ENCODE results near the gene CHCHD3.

The CHCHD3 gene

DNA sequence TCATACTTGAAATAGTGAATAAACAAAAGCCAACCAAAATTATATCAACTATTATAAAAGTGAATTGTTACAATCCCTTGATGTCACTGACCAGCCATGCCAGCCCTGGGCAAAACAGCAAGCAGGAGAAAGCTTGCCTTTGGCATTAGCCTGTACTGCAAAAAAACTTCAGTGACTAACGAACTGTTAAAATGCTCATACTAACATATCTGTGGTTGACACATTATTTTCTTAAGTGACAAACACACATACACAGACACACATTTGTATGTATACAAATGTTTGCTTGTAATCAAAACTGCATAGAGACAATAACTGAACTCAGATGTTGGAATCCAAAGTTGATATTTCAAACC lies 29.5 kb downstream of the CHCHD3 start:
- no peaks in the 10 kb centered on the region for H3K9me3 ChIP-seq
- no peaks in the 10 kb centered on the region for H3K36me3 ChIP-seq
- no peaks in the 10 kb centered on the region for H3K27me3 ChIP-seq
- peaks cover 0 to 50% (median 38%) of the 10 kb centered on the region in 4 donors for H3K4me1 ChIP-seq
- DNase-seq = no peak
- H3K4me3 ChIP-seq = peak overlapping the region in 1 of 2 donors; percentile 12
- TF ChIP-seq, protein P1, sequence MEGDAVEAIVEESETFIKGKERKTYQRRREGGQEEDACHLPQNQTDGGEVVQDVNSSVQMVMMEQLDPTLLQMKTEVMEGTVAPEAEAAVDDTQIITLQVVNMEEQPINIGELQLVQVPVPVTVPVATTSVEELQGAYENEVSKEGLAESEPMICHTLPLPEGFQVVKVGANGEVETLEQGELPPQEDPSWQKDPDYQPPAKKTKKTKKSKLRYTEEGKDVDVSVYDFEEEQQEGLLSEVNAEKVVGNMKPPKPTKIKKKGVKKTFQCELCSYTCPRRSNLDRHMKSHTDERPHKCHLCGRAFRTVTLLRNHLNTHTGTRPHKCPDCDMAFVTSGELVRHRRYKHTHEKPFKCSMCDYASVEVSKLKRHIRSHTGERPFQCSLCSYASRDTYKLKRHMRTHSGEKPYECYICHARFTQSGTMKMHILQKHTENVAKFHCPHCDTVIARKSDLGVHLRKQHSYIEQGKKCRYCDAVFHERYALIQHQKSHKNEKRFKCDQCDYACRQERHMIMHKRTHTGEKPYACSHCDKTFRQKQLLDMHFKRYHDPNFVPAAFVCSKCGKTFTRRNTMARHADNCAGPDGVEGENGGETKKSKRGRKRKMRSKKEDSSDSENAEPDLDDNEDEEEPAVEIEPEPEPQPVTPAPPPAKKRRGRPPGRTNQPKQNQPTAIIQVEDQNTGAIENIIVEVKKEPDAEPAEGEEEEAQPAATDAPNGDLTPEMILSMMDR (IDR thresholded peaks at IDR 0.05) = no peak
- peak overlapping the region; percentile 72 to 73 for H3K27ac ChIP-seq
- intact Hi-C loops (cut with DNase I; ENCODE audit: low total_unique reads) = no loop called here

DNA sequence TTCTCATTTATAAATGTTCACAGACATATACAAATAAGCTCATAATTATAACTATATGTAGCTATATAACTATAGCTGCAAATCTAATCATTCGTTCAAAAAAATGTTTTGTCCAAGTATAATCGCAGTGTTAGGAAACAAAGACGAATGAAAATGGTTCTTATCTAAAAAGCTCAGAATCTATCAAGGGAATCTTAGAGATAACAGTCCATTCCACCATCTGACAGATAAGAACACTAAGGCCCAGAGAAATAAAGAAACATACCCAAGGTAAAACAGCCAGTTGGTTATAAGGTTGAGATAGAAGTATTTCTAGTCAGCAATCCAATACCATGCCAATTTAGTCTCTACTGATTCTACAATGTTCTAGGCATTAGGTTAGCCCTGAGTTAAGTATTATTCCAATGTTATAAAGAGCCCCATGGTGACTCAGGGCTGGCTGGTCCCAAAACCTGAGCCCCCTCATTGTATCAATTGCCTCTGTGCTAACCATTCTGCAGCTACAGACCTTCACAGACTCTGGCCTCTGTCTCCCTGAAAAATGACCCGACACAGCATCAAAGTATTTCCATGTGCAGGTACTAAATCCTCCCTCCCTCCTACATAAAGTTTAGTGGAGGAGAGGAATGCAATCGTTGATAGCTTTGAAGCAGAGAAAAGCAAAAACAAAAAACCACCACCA lies 30.0 kb downstream of the CHCHD3 start:
- Histone ChIP-seq H3K27ac (peak overlapping the region; percentile 72 to 73), H3K4me3 (no peak overlapping the region), H3K27me3 (no peaks in the 10 kb centered on the region), H3K9me3 (no peaks in the 10 kb centered on the region), H3K36me3 (no peaks in the 10 kb centered on the region), H3K4me1 (peaks cover 0 to 50% (median 38%) of the 10 kb centered on the region in 4 donors)
- TF ChIP-seq, protein P1 (IDR thresholded peaks at IDR 0.05) = no peak
- intact Hi-C loops (cut with DNase I; ENCODE audit: low total_unique reads) = no loop called here
- no peak for DNase-seq

DNA sequence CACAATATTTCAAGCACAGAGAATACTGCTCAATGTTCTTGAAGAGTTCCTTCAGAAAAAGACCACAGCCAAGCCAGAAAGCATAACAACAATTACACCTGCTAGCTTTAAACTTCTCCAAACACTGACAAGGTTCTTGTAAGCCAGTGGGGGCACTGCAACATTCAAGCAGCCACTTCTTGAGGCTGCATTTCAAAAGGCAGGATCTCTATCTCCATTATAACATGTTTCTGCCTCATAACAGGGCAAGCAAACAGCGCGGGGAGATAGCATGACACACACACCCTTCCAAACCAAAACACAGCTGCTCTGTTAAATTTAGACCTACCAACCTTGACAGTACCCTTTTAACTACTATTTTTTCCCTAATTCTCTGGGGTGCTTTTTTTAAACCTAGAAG lies 30.8 kb downstream of the CHCHD3 start:
- Histone ChIP-seq H3K9me3 (no peaks in the 10 kb centered on the region), H3K4me1 (peaks cover 0 to 49% (median 38%) of the 10 kb centered on the region in 4 donors), H3K36me3 (no peaks in the 10 kb centered on the region), H3K27me3 (no peaks in the 10 kb centered on the region), H3K4me3 (no peak overlapping the region), H3K27ac (peak overlapping the region; percentile 72 to 73)
- TF ChIP-seq, protein P1 (IDR thresholded peaks at IDR 0.05) = peak in 1 of 2 experiments; percentile 28
- DNase-seq = peak in 1 of 2 donors; percentile 23
- intact Hi-C loops (cut with DNase I; ENCODE audit: low total_unique reads) = no loop called here

DNA sequence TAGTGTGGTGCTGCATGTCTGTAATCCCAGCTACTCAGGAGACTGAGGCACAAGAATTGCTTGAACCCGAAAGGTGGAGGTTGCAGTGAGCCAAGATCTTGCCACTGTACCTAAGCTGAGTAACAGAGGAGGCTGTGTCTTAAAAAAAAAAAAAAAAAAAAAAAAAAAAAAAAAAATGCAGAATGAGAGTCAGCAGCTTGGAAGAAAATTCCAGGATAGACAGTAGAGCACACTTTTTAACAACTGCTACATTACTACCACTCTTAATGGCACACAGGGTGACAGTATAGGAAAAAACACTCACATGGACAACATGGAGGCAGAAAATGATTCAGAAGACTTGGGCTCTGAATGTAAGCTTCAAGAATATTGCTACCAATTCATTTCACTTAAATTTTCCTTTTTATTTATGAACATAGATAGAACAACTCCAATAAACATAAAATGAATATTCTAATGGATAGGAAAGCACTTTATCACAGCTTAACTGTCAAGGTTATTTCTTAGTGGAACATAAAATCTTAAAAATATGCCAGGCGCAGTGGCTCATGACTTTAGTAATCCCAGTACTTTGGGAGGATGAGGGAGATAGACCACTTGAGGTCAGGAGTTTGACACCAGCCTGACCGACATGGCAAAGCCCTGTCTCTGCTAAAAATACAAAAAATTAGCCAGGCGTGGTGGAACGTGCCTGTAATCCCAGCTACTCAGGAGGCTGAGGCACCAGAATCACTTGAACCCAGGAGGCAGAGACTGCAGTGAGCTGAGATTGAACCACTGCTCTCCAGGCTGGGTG lies 31.5 kb downstream of the CHCHD3 start:
- Histone ChIP-seq H3K4me3 (no peak overlapping the region), H3K9me3 (no peaks in the 10 kb centered on the region), H3K27ac (peak overlapping the region; percentile 72 to 73), H3K4me1 (peaks cover 0 to 47% (median 38%) of the 10 kb centered on the region in 4 donors), H3K27me3 (no peaks in the 10 kb centered on the region), H3K36me3 (no peaks in the 10 kb centered on the region)
- TF ChIP-seq, protein P1 (IDR thresholded peaks at IDR 0.05) = no peak
- intact Hi-C loops (cut with DNase I; ENCODE audit: low total_unique reads) = no loop called here
- DNase-seq = no peak

DNA sequence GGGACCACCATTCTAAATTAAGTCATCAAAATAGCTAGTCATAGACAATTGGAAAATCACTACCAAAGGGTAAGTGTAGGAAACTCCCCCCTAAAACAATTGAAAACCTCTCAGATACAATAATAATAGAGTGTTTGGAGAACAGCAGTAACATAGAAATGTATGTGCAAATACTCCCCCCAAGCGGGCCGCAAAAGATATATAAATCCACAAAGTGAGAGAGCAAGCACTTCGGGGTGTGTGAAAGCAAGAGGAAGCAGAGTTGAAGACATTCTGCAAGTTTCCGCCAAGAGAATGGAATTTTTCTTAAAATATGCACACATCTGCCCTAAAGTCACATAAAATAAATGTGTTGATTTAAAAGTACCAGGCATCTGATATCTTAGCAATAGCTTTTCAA lies 33.3 kb downstream of the CHCHD3 start:
- no peaks in the 10 kb centered on the region for H3K27me3 ChIP-seq
- H3K36me3 ChIP-seq = no peaks in the 10 kb centered on the region
- no peaks in the 10 kb centered on the region for H3K9me3 ChIP-seq
- H3K4me1 ChIP-seq = peaks cover 0 to 34% (median 28%) of the 10 kb centered on the region in 4 donors
- intact Hi-C loops (cut with DNase I; ENCODE audit: low total_unique reads) = no loop called here
- no peak overlapping the region for H3K4me3 ChIP-seq
- TF ChIP-seq, protein P1 (IDR thresholded peaks at IDR 0.05) = no peak
- no peak overlapping the region for H3K27ac ChIP-seq
- DNase-seq = no peak
